Mucosa of stomach (tissue), 1 donor: Measurements from ENCODE around the gene CIRBP.

Experiments
- H3K27me3 ChIP-seq: one replicate; pipeline ENCODE4 v1.7.0; 2013; ENCODE audit warnings: mild to moderate bottlenecking, low read length; ENCODE audit not compliant: control insufficient read depth, insufficient read depth
- H3K36me3 ChIP-seq: one replicate; pipeline ENCODE4 v1.7.0; 2013; ENCODE audit warnings: low read length; ENCODE audit not compliant: control insufficient read depth, insufficient read depth
- H3K4me1 ChIP-seq: one replicate; pipeline ENCODE4 v1.7.0; 2013; ENCODE audit warnings: mild to moderate bottlenecking, low read length; ENCODE audit not compliant: control insufficient read depth, insufficient read depth
- H3K4me3 ChIP-seq: one replicate; pipeline ENCODE4 v1.7.0; 2013; ENCODE audit warnings: low read length
- H3K9ac ChIP-seq: one replicate; pipeline ENCODE4 v1.7.0; 2013; ENCODE audit warnings: mild to moderate bottlenecking, low read length, moderate library complexity
- H3K9me3 ChIP-seq: one replicate; pipeline ENCODE4 v1.7.0; 2013; ENCODE audit warnings: mild to moderate bottlenecking, low read length, moderate library complexity; ENCODE audit not compliant: control insufficient read depth
- donor health status: Pancreatic carcinoma.

CIRBP gene

GRCh38 chr19:1250437-1251260 lies 18.5 kb upstream of the CIRBP start:
- H3K9ac ChIP-seq = peak overlapping the region; percentile 90
- H3K9me3 ChIP-seq = no peaks in the 10 kb centered on the region
- no peaks in the 10 kb centered on the region for H3K27me3 ChIP-seq
- H3K4me1 ChIP-seq = peaks cover 49% of the 10 kb centered on the region
- H3K4me3 ChIP-seq = peak overlapping the region; percentile 74
- H3K36me3 ChIP-seq = peaks cover 23% of the 10 kb centered on the region

- no peaks in the 10 kb centered on the region for H3K9me3 ChIP-seq
- peaks cover 29% of the 10 kb centered on the region for H3K36me3 ChIP-seq
- H3K4me1 ChIP-seq = peaks cover 43% of the 10 kb centered on the region
- H3K4me3 ChIP-seq = peak overlapping the region; percentile 74
- peak overlapping the region; percentile 90 for H3K9ac ChIP-seq
- H3K27me3 ChIP-seq = no peaks in the 10 kb centered on the region
Measured at GRCh38 chr19:1251330-1252220, 17.6 kb upstream of the CIRBP start.

GRCh38 chr19:1252221-1252820 lies 16.8 kb upstream of the CIRBP start:
- Histone ChIP-seq H3K9ac (peak overlapping the region; percentile 90), H3K4me1 (peaks cover 43% of the 10 kb centered on the region), H3K36me3 (peaks cover 33% of the 10 kb centered on the region), H3K9me3 (no peaks in the 10 kb centered on the region), H3K4me3 (peak overlapping the region; percentile 74), H3K27me3 (no peaks in the 10 kb centered on the region)

GRCh38 chr19:1252821-1253513 lies 16.2 kb upstream of the CIRBP start:
- Histone ChIP-seq H3K9ac (peak overlapping the region; percentile 90), H3K9me3 (no peaks in the 10 kb centered on the region), H3K4me3 (no peak overlapping the region), H3K4me1 (peaks cover 39% of the 10 kb centered on the region), H3K27me3 (no peaks in the 10 kb centered on the region), H3K36me3 (peaks cover 38% of the 10 kb centered on the region)

- no peaks in the 10 kb centered on the region for H3K27me3 ChIP-seq
- H3K9me3 ChIP-seq = no peaks in the 10 kb centered on the region
- H3K9ac ChIP-seq = peak overlapping the region; percentile 90
- H3K4me1 ChIP-seq = peaks cover 42% of the 10 kb centered on the region
- peaks cover 40% of the 10 kb centered on the region for H3K36me3 ChIP-seq
- no peak overlapping the region for H3K4me3 ChIP-seq
Measured at GRCh38 chr19:1253514-1254080, 15.5 kb upstream of the CIRBP start.

GRCh38 chr19:1254081-1254527 lies 15.0 kb upstream of the CIRBP start:
- H3K36me3 ChIP-seq = peaks cover 40% of the 10 kb centered on the region
- H3K9me3 ChIP-seq = no peaks in the 10 kb centered on the region
- H3K9ac ChIP-seq = peak overlapping the region; percentile 33
- H3K4me1 ChIP-seq = peaks cover 47% of the 10 kb centered on the region
- H3K27me3 ChIP-seq = no peaks in the 10 kb centered on the region
- H3K4me3 ChIP-seq = no peak overlapping the region

GRCh38 chr19:1254530-1255185 lies 14.5 kb upstream of the CIRBP start:
- no peaks in the 10 kb centered on the region for H3K27me3 ChIP-seq
- H3K4me1 ChIP-seq = peaks cover 53% of the 10 kb centered on the region
- peak overlapping the region; percentile 33 for H3K9ac ChIP-seq
- H3K36me3 ChIP-seq = peaks cover 40% of the 10 kb centered on the region
- H3K4me3 ChIP-seq = no peak overlapping the region
- H3K9me3 ChIP-seq = no peaks in the 10 kb centered on the region

GRCh38 chr19:1255186-1256161 lies 13.7 kb upstream of the CIRBP start:
- no peak overlapping the region for H3K4me3 ChIP-seq
- peaks cover 61% of the 10 kb centered on the region for H3K4me1 ChIP-seq
- H3K36me3 ChIP-seq = peaks cover 40% of the 10 kb centered on the region
- peak overlapping the region; percentile 33 for H3K9ac ChIP-seq
- no peaks in the 10 kb centered on the region for H3K9me3 ChIP-seq
- no peaks in the 10 kb centered on the region for H3K27me3 ChIP-seq

- Histone ChIP-seq H3K27me3 (no peaks in the 10 kb centered on the region), H3K4me3 (no peak overlapping the region), H3K9ac (no peak overlapping the region), H3K9me3 (no peaks in the 10 kb centered on the region), H3K4me1 (peaks cover 67% of the 10 kb centered on the region), H3K36me3 (peaks cover 34% of the 10 kb centered on the region)
Measured at GRCh38 chr19:1256646-1257474, 12.3 kb upstream of the CIRBP start.
